Measurements from ENCODE around the gene SLC6A2.
"Not testable (repeated sequence)": the region's sequence is repeated elsewhere in the genome, so short reads cannot be mapped to it uniquely, and the experiment has no call there.

SLC6A2 gene

DNA sequence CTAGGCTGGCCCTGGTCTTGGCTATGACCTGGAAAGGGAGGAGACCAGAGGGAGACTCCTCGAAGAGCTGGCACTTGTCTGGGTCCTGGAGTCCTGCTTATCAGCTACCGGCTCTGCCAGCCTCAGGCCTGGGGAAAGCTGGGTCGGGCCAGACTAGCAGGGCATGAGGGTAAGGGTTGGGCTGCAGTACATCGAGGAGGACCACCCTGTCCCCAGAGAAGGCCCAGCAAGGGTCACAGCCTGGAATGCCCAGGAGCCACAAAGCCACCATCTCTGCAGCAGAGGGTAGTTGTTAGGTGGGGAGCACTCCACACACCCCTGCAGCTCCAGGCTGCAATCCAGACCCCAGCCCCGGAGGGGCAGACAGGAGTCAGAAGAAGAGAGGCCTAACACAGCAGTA lies 54.0 kb downstream of the SLC6A2 start:
- in situ Hi-C loops (cut with MboI; ENCODE audit: low sequenced_read_pairs), result loop anchor here (10.0 kb wide), 1 partner anchor 135 kb away; no protein-coding TSS in a partner anchor

- in situ Hi-C loops (cut with MboI; ENCODE audit: low sequenced_read_pairs), result loop anchor here (10.0 kb wide), 1 partner anchor 134 kb away; no protein-coding TSS in a partner anchor
Measured at GRCh38 chr16:55710466-55710865, 54.7 kb downstream of the SLC6A2 start.

GRCh38 chr16:55711959-55712876 lies 56.4 kb downstream of the SLC6A2 start:
- in situ Hi-C loops (cut with MboI; ENCODE audit: low sequenced_read_pairs), result loop anchor here (10.0 kb wide), 1 partner anchor 133 kb away; no protein-coding TSS in a partner anchor

- in situ Hi-C loops (cut with MboI; ENCODE audit: low sequenced_read_pairs), result loop anchor here (10.0 kb wide), 1 partner anchor 132 kb away; no protein-coding TSS in a partner anchor
Measured at GRCh38 chr16:55713103-55713502, 57.3 kb downstream of the SLC6A2 start.

GRCh38 chr16:55717326-55717725 lies 61.5 kb downstream of the SLC6A2 start:
- in situ Hi-C loops (cut with MboI; ENCODE audit: low sequenced_read_pairs), result loop anchor here (10.0 kb wide), 1 partner anchor 127 kb away; no protein-coding TSS in a partner anchor

- in situ Hi-C loops (cut with MboI; ENCODE audit: low sequenced_read_pairs), result no loop called here
Measured at GRCh38 chr16:55725055-55725777, 69.4 kb downstream of the SLC6A2 start.

- in situ Hi-C loops (cut with MboI; ENCODE audit: low sequenced_read_pairs), result no loop called here
Measured at GRCh38 chr16:55728797-55729196, 73.0 kb downstream of the SLC6A2 start.

- in situ Hi-C loops (cut with MboI; ENCODE audit: low sequenced_read_pairs), result no loop called here
Measured at GRCh38 chr16:55730115-55730514, 74.3 kb downstream of the SLC6A2 start.

DNA sequence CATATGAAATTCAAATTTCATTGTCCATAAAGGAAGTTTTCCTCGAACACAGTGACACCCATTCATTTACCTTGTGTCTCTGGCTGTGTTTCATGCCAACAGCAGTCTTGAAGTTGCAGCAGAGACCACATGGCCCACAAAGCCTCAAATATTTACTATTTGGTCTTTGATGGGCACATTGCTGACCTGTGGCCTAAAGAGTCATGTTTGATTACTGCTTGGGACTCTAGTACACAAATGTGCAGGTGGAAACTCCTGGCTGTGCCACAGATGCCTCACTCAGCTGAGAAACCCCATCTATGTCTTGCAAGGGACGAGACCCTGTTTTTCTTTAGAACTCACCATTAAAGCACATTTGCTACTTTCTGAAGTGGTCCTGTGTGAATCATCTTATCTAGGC lies 76.7 kb downstream of the SLC6A2 start:
- in situ Hi-C loops (cut with MboI; ENCODE audit: low sequenced_read_pairs), result no loop called here

DNA sequence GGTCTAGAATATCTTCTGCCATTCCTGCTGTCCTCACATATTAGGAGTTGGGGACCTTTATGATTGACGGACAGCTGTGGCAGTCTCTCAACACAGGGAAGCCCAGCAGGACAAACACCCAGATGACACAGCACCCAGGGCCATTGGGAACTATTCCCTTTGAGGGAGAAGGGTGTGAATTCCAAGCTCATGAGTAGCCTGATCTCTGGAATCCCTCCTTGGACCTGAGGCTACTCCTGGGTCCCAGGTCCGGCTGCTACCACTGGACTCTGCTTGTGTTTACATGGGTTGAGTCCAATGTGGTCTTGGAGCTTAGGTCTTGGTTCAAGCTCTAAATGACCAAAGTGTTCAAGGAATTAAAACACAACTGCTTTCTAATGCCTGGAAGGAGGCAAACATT lies 78.9 kb downstream of the SLC6A2 start:
- in situ Hi-C loops (cut with MboI; ENCODE audit: low sequenced_read_pairs), result no loop called here

DNA sequence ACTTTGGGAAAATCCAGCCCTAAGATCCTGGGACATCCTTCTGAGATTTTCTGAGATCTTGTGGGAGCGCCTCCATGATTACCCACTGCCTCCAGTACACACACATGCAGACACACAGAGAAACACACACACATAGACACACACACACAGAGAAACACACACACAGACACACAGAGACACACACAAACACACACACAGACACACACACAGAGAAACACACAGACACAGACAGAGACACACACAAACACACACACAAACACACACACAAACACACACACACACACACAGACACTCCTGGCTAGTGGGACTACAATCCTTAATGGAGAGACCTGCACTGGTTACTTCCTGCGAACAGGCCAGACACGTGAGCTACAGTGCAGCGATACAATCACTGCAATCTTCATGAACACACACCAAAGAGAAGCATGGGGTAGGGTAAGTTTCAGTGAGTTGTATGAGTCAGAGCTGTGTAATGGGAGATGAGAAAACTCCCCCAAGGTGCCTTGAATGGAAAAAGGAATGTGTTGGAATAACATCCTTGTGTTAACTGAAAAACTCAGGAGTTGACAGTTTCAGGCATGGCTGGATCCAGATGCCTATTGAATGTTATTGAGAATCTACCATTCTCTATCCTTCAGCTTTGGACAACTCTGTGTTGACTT lies 79.5 kb downstream of the SLC6A2 start:
- in situ Hi-C loops (cut with MboI; ENCODE audit: low sequenced_read_pairs), result no loop called here

DNA sequence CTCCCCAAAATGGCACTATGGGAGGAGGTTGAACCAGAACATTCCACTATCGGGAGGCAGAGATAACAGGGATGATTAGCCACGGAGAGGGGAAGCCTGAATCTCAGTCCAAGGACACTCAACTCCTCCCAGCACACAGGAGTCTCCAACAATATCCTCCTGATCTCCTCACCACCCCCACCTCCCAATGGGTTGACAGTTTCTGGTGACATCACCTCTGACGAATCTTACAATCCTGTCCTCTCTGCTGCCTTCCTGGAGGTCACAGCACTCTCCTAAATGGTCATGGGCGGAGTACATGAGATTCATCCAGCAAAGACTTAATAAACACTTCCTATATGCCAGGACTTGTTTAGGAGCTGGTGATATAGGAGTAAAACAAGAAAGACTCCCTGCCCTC lies 80.9 kb downstream of the SLC6A2 start:
- in situ Hi-C loops (cut with MboI; ENCODE audit: low sequenced_read_pairs), result no loop called here

- in situ Hi-C loops (cut with MboI; ENCODE audit: low sequenced_read_pairs), result no loop called here
Measured at GRCh38 chr16:55737318-55737717, 81.5 kb downstream of the SLC6A2 start.

DNA sequence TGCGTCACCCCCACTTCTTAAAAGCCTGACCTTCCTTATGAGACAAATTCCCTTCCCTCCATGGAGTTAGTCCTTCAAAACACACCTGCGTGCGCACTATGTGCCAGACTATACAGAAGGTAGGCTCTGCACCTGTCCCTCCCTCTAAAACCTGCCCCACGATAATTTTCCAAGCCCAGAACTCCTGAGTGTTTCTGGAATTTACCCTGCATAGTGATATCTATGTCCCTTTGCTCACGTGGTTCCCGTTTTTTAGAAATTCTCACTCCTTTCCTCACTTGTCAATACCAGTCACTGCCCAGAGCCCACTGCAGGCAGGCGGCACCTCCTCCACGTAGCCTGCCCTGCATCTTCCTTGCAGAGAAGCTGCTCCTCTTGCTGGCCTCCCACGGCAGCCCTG lies 82.2 kb downstream of the SLC6A2 start:
- in situ Hi-C loops (cut with MboI; ENCODE audit: low sequenced_read_pairs), result no loop called here

DNA sequence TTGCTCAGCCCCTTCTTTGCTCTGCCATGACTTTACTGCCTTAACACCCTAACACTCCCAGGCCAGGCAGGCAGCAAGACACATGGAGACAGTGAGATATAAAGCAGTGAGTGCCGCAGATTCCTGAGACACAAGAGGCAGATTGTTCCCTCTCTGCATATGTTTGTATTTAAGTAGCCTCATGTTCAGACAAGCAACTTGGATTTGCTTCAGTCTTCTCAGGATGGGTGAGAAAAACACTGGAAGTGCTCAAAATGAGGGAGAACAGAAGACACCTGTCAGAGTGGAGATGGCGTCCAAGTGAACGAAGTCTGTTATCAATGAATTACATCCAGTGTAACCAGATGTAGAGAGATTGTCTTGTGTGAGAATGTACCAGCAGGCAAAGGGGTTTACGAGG lies 90.3 kb downstream of the SLC6A2 start:
- in situ Hi-C loops (cut with MboI; ENCODE audit: low sequenced_read_pairs), result no loop called here

GRCh38 chr16:55747785-55748184 lies 92.0 kb downstream of the SLC6A2 start:
- in situ Hi-C loops (cut with MboI; ENCODE audit: low sequenced_read_pairs), result no loop called here

DNA sequence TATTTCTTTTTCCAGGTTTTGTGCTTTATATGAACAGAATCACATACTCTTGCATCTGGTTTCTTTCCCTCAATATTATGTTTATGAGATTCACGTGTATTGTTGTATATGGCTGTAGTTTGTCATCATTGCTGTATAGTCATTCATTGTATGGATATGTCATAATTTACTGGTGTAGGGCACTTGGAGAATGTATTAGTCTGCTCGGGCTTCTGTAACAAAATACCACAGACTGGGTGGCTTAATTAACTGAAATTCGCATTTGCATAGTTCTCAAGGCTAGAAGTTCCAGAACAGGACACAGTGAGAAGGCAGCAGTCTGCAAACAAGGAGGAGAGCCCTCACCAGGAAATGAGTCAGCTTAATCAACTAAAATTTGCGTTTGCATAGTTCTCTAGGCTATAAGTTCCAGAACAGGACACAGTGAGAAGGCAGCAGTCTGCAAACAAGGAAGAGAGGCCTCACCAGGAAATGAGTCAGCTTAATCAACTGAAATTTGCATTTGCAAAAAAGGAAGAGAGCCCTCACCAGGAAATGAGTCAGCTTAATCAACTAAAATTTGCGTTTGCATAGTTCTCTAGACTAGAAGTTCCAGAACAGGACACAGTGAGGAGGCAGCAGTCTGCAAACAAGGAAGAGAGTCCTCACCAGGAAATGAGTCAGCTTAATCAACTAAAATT lies 96.8 kb downstream of the SLC6A2 start:
- in situ Hi-C loops (cut with MboI; ENCODE audit: low sequenced_read_pairs), result not testable (repeated sequence)

DNA sequence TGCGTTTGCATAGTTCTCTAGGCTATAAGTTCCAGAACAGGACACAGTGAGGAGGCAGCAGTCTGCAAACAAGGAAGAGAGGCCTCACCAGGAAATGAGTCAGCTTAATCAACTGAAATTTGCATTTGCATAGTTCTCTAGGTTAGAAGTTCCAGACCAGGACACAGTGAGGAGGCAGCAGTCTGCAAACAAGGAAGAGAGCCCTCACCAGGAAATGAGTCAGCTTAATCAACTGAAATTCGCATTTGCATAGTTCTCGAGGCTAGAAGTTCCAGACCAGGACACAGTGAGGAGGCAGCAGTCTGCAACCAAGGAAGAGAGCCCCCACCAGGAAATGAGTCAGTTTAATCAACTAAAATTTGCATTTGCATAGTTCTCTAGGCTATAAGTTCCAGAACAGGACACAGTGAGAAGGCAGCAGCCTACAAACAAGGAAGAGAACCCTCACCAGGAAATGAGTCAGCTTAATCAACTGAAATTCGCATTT lies 97.4 kb downstream of the SLC6A2 start:
- in situ Hi-C loops (cut with MboI; ENCODE audit: low sequenced_read_pairs), result not testable (repeated sequence)
